SKM-1 (cell line): ENCODE measurements around the gene SAMD4A.

Source experiments
- DNase-seq: peaks from one replicate; lab custom pipeline; 2025; ENCODE audit not compliant: unreplicated experiment; lab: John Stamatoyannopoulos, UW

Gene SAMD4A

GRCh38 chr14:54775486-54776140, 208.7 kb downstream of the SAMD4A start:
- DNase-seq = no peak

- no peak for DNase-seq
Observed at GRCh38 chr14:54776361-54777001, 209.6 kb downstream of the SAMD4A start.

- no peak for DNase-seq
Observed at GRCh38 chr14:54777395-54777794, 210.5 kb downstream of the SAMD4A start.

- no peak for DNase-seq
Observed at GRCh38 chr14:54778618-54779345, 211.9 kb downstream of the SAMD4A start.

GRCh38 chr14:54781080-54781479, 214.2 kb downstream of the SAMD4A start:
- DNase-seq = no peak

- DNase-seq = no peak
Observed at GRCh38 chr14:54781961-54782750, 215.2 kb downstream of the SAMD4A start.

GRCh38 chr14:54782751-54783659, 216.1 kb downstream of the SAMD4A start:
- DNase-seq = no peak

GRCh38 chr14:54783660-54784015, 216.7 kb downstream of the SAMD4A start:
- DNase-seq = no peak

- DNase-seq = no peak
Observed at GRCh38 chr14:54784060-54784459, 217.1 kb downstream of the SAMD4A start.

- no peak for DNase-seq
Observed at GRCh38 chr14:54784657-54785056, 217.7 kb downstream of the SAMD4A start.

- DNase-seq = no peak
Observed at GRCh38 chr14:54785136-54785777, 218.3 kb downstream of the SAMD4A start.

- no peak for DNase-seq
Observed at GRCh38 chr14:54785778-54786770, 219.1 kb downstream of the SAMD4A start.

GRCh38 chr14:54786838-54787237, 219.9 kb downstream of the SAMD4A start:
- DNase-seq = no peak

GRCh38 chr14:54787261-54787660, 220.3 kb downstream of the SAMD4A start:
- no peak for DNase-seq

- DNase-seq = no peak
Observed at GRCh38 chr14:54788701-54789100, 221.8 kb downstream of the SAMD4A start.

GRCh38 chr14:54789166-54789565, 222.2 kb downstream of the SAMD4A start:
- DNase-seq = no peak

GRCh38 chr14:54789781-54790480, 223.0 kb downstream of the SAMD4A start:
- no peak for DNase-seq

GRCh38 chr14:54791001-54791400, 224.1 kb downstream of the SAMD4A start:
- no peak for DNase-seq
